NCI-H1694 (cell line): Measurements from ENCODE around the gene RNF180.
"Not testable (repeated sequence)": the region's sequence is repeated elsewhere in the genome, so short reads cannot be mapped to it uniquely, and the experiment has no call there.

Source experiments
- DNase-seq: peaks from one replicate; lab custom pipeline; 2025; lab: John Stamatoyannopoulos, UW

The RNF180 gene

GRCh38 chr5:64285188-64286130 is 119.8 kb downstream of the RNF180 start:
- no peak for DNase-seq

GRCh38 chr5:64286381-64286780 is 120.7 kb downstream of the RNF180 start:
- no peak for DNase-seq

- not testable (repeated sequence) for DNase-seq
Observed at GRCh38 chr5:64288496-64288895, 122.9 kb downstream of the RNF180 start.

GRCh38 chr5:64292611-64293215 is 127.1 kb downstream of the RNF180 start:
- no peak for DNase-seq

- peak; percentile 15 for DNase-seq
Observed at GRCh38 chr5:64295101-64295500, 129.5 kb downstream of the RNF180 start.

- no peak for DNase-seq
Observed at GRCh38 chr5:64298586-64298985, 132.9 kb downstream of the RNF180 start.

GRCh38 chr5:64299805-64300204 is 134.2 kb downstream of the RNF180 start:
- no peak for DNase-seq

- no peak for DNase-seq
Observed at GRCh38 chr5:64301566-64301965, 135.9 kb downstream of the RNF180 start.

- no peak for DNase-seq
Observed at GRCh38 chr5:64308135-64308534, 142.5 kb downstream of the RNF180 start.

GRCh38 chr5:64312491-64312890 is 146.8 kb downstream of the RNF180 start:
- no peak for DNase-seq

- DNase-seq = no peak
Observed at GRCh38 chr5:64315778-64316177, 150.1 kb downstream of the RNF180 start.

- DNase-seq = no peak
Observed at GRCh38 chr5:64318175-64318574, 152.5 kb downstream of the RNF180 start.

GRCh38 chr5:64323591-64323990 is 157.9 kb downstream of the RNF180 start:
- no peak for DNase-seq

- peak; percentile 2 for DNase-seq
Observed at GRCh38 chr5:64330728-64331231, 165.1 kb downstream of the RNF180 start.

- no peak for DNase-seq
Observed at GRCh38 chr5:64331597-64332277, 166.1 kb downstream of the RNF180 start.

- no peak for DNase-seq
Observed at GRCh38 chr5:64333886-64334285, 168.2 kb downstream of the RNF180 start.

GRCh38 chr5:64339769-64340168 is 174.1 kb downstream of the RNF180 start:
- DNase-seq = no peak

- no peak for DNase-seq
Observed at GRCh38 chr5:64340293-64340692, 174.7 kb downstream of the RNF180 start.

GRCh38 chr5:64341340-64341739 is 175.7 kb downstream of the RNF180 start:
- no peak for DNase-seq

GRCh38 chr5:64344501-64344900 is 178.9 kb downstream of the RNF180 start:
- DNase-seq = no peak

- peak; percentile 3 for DNase-seq
Observed at GRCh38 chr5:64347309-64347708, 181.7 kb downstream of the RNF180 start.

- no peak for DNase-seq
Observed at GRCh38 chr5:64364426-64364825, 198.8 kb downstream of the RNF180 start.

GRCh38 chr5:64384765-64385164 is 219.1 kb downstream of the RNF180 start:
- DNase-seq = no peak
